Fibroblast of villous mesenchyme (primary cell): ENCODE results near the gene GPR85. TPM values are rescaled to one million over a fixed set of nuclear protein-coding genes. Genes with fewer than 3 reads are reported as not detected.
"Not testable (repeated sequence)": the region's sequence is repeated elsewhere in the genome, so short reads cannot be mapped to it uniquely, and the experiment has no call there.

Experiments
- DNase-seq: peaks from one replicate; pipeline ENCODE4 v3.0.0-alpha.2; 2010; ENCODE audit warnings: low read depth
- H3K4me3 ChIP-seq: 2 replicates; pipeline ENCODE4 v1.5.1; 2011; ENCODE audit warnings: low read depth, mild to moderate bottlenecking, low read length
- CTCF ChIP-seq: IDR thresholded peaks from 2 replicates; pipeline ENCODE4 v1.5.1; 2012; ENCODE audit warnings: low read depth, mild to moderate bottlenecking, low read length; ENCODE audit not compliant: insufficient read depth
- total RNA-seq: library from RNA; depleted of rRNA; stranded (reverse); fragments of >200 nt; gene quantifications from 2 replicates; pipeline ENCODE4 v1.2.3, GENCODE V29; 2012

Gene GPR85
- total RNA-seq, 1 donor = 2.6 TPM

DNA sequence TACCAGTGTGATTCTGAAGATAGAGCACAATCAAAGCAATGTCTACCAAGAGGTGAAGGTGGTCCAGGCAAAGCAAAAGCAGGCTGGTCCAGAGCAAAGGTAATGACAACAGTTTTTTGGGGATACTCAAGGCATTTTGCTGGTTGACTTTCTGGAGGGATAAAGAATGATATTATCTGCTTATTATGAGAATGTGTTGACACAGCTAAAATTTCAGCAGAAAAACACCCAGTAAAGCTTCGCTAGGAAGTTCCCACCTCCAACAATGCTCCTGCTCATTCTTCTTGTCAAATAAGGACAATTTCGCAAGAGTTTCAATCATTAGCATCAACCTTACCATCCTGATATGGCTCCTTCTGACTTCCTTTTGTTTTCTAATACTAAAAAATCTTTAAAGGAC is 24.1 kb downstream of the GPR85 start:
- TF ChIP-seq CTCF = no peak
- DNase-seq = no peak
- H3K4me3 ChIP-seq = no peak overlapping the region

GRCh38 chr7:113060100-113060499 is 26.5 kb downstream of the GPR85 start:
- no peak overlapping the region for H3K4me3 ChIP-seq
- DNase-seq = no peak
- TF ChIP-seq CTCF = no peak

DNA sequence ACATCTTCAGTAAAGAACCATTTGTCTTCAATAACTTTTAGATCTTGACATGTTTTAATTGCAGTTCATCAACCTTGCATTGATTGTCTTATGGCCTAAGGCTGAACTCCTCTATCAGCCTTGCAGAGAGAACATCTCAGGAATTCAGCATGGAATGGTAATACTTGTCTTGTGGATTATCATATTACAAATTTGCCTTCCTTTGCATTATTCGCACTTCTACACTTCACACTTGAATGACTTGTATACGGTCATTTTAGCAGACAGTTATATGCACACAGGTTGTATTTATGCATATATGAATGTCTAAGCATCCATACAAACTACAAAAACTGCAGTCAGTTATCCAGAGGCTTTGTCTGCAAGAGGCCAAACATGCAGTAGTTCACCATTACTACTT is 31.7 kb downstream of the GPR85 start:
- H3K4me3 ChIP-seq = no peak overlapping the region
- no peak for TF ChIP-seq CTCF
- DNase-seq = no peak

DNA sequence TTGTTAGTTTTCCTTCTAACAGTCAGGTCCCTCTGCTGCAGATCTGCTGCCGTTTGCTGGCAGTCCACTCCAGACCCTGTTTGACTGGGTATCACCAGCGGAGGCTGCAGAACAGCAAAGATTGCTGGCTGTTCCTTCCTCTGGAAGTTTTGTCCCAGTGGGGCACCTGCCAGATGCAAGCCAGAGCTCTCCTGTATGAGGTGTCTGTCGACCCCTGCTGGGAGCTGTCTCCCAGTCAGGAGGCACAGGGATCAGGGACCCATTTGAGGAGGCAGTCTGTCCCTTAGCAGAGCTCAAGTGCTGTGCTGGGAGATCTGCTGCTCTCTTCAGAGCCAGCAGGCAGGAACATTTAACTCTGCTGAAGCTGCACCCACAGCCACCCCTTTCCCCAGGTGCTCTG is 32.4 kb downstream of the GPR85 start:
- DNase-seq, H3K4me3 ChIP-seq: not testable (repeated sequence)

GRCh38 chr7:113049221-113049620 is 37.4 kb downstream of the GPR85 start:
- not testable (repeated sequence) for H3K4me3 ChIP-seq

DNA sequence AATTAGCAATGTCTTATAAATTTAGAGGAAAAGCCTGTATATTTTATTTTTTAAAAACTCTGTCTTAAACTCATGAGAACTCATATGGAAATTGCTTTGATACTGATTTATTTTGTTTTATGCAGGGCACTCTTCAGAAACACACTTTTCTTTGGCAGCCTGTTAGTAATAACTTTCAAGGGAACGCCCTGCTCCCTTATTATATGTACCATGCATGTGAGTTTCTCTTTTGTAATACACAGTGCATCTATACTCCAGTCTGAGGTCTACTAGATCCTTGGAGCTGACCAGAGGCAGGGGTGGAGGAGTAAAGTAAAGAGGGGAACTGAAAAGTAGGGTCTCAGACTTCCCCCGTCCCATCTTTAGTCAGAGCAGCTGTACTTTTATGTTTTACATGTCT is 40.2 kb downstream of the GPR85 start:
- H3K4me3 ChIP-seq = no peak overlapping the region
- TF ChIP-seq CTCF = no peak
- DNase-seq = no peak

More at GRCh38 chr7:113049221-113049620, 37.4 kb downstream of the GPR85 start:
- DNase-seq = not testable (repeated sequence)

GRCh38 chr7:113045379-113045778 is 41.2 kb downstream of the GPR85 start:
- DNase-seq = no peak
- no peak overlapping the region for H3K4me3 ChIP-seq
- TF ChIP-seq CTCF = no peak

DNA sequence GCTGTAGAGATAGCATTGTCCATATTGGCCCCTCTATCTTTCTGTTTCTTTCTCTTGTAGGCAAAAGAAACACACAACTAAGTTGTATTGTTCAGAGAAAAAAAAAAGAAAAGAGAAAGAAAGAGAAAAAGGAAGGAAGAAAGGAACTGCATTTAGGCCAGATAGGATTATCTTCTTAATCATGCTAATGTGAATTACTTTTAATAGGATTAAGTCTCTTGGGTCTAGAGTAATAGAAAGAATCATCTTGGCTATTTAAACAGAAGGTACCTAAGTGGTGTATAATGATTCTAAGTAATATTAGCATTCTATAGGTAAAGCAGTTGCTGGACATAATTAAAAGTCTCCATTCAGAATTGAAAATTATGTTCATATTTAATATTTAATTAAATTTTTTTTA is 42.2 kb downstream of the GPR85 start:
- H3K4me3 ChIP-seq = no peak overlapping the region
- no peak for DNase-seq
- no peak for TF ChIP-seq CTCF
